A673 (cell line): Measurements from ENCODE around the gene HPS1. TPM values are rescaled to one million over a fixed set of nuclear protein-coding genes. Genes with fewer than 3 reads are reported as not detected.

ENCODE experiments used
- BruUV-seq: library from RNA; stranded (reverse); fragments of 400-500 nt; replicated peaks from 2 replicates; lab custom pipeline; 2021; lab: Mats Ljungman, UMichigan
- CTCF ChIA-PET: fragments of 300-600 bp; sonication (Branson Sonifier 250); formaldehyde crosslinking; loops from one replicate; lab custom pipeline; 2022; ENCODE audit warnings: antibody characterized with exemption; lab: Charles Lee
- POLR2A ChIA-PET: fragments of 300-600 bp; sonication (Branson Sonifier 250); formaldehyde crosslinking; loops from one replicate; lab custom pipeline; 2022; ENCODE audit warnings: antibody characterized with exemption; ENCODE audit not compliant: low non-redundant PET; lab: Charles Lee
- DNase-seq: peaks from one replicate; pipeline ENCODE4 v3.0.0-alpha.2; 2015; ENCODE audit warnings: low spot score
- H3K27ac ChIP-seq: fragments of 200-600 bp; sonication (generic); 2 replicates; pipeline ENCODE4 v1.5.1; 2016; ENCODE audit warnings: mixed run types, low read depth, mild to moderate bottlenecking, mixed read lengths, antibody characterized with exemption, low read length; ENCODE audit not compliant: poor library complexity, severe bottlenecking
- H3K27me3 ChIP-seq: fragments of 200-600 bp; sonication (generic); replicated peaks from 2 replicates; pipeline ENCODE4 v1.6.1; 2017; ENCODE audit warnings: mixed run types, low read depth, mild to moderate bottlenecking, mixed read lengths, antibody characterized with exemption, low read length; ENCODE audit not compliant: insufficient read depth, poor library complexity
- H3K36me3 ChIP-seq: fragments of 200-600 bp; sonication (generic); 2 replicates; pipeline ENCODE4 v1.6.1; 2016; ENCODE audit warnings: mixed run types, mild to moderate bottlenecking, mixed read lengths, antibody characterized with exemption, low read length; ENCODE audit not compliant: insufficient read depth, poor library complexity, severe bottlenecking
- H3K4me1 ChIP-seq: fragments of 200-600 bp; sonication (generic); 2 replicates; pipeline ENCODE4 v1.6.1; 2017; ENCODE audit warnings: mixed run types, mild to moderate bottlenecking, mixed read lengths, antibody characterized with exemption, low read length; ENCODE audit not compliant: insufficient read depth, poor library complexity, severe bottlenecking
- H3K4me3 ChIP-seq: fragments of 200-600 bp; sonication (generic); 2 replicates; pipeline ENCODE4 v1.5.1; 2016; ENCODE audit warnings: low read depth, mixed run types, mild to moderate bottlenecking, mixed read lengths, low read length; ENCODE audit not compliant: poor library complexity, severe bottlenecking
- H3K9me3 ChIP-seq: fragments of 200-600 bp; sonication (generic); 2 replicates; pipeline ENCODE4 v1.6.1; 2016; ENCODE audit warnings: mixed run types, low read depth, mild to moderate bottlenecking, mixed read lengths, antibody characterized with exemption, low read length; ENCODE audit not compliant: poor library complexity, severe bottlenecking
- CTCF ChIP-seq: fragments of 300-800, 200-600 bp; sonication (generic); conservative IDR thresholded peaks from 2 replicates; pipeline ENCODE4 v1.5.1; 2017; ENCODE audit warnings: low read depth, mild to moderate bottlenecking, antibody characterized with exemption, low read length, moderate library complexity, mixed read lengths
- EZH2 ChIP-seq: fragments of 200-600 bp; sonication (generic); IDR thresholded peaks from 2 replicates; pipeline ENCODE4 v1.6.1; 2017; ENCODE audit warnings: borderline replicate concordance, low read depth, mild to moderate bottlenecking, mixed read lengths, antibody characterized with exemption, low read length; ENCODE audit not compliant: poor library complexity, severe bottlenecking
- intact Hi-C: fragments of 100-400 bp; cut with micrococcal nuclease; formaldehyde crosslinking; loops from one replicate; pipeline ENCODE4 v1.10.0; 2022; ENCODE audit not compliant: unreplicated experiment
- total RNA-seq: library from RNA; stranded (reverse); gene quantifications from 2 replicates; pipeline ENCODE4 v1.2.3, GENCODE V29; 2021

Gene HPS1
- total RNA-seq, 1 experiment from 2014 or later, result 40.6 TPM

DNA sequence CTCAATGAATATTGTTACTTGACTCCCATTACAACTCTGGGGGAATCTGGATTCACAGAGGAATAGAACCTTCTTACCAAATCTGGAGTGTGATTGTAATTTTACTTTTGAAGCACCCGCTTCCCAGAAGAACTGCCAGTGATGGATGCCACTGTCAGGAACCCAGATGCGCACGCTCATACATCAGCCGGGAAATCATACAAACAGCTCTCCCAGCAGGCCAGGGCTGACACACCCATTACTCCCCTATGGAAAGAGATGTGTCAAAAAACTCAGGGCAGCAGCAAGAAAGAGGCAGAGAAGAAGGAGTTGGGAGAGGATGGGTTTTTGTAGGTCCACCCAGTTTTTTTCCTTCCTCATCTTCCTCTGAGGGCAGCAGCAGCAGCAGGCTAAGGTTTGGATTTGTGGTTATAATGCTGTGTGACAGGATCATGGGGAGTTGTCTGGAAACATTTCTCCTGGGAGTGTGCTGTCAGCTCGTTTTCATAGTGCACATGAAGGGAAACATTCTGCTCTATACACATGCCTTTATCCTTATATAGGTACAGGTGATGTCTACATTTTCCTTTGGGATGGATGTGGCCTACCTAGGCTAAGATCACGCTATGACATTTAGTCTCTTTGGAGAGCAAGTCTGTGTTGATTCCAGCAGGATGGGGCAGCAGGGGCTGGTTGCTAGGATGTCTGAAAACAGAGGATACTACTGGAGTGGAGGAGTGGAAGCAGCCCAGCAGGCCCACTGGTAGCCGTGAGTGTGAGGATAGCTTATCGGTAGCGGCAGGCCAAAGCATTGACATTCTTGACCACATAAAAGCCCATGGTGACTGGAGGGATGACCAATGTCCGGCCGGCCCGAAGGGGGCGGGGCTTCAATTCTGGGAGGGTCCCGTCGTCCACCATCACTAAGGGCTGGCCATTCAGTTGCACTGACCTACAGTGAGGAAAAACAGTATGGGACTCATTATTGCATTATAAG, 12.4 kb upstream of the HPS1 start:
- TF ChIP-seq EZH2, result no peak
- TF ChIP-seq CTCF, result no peak
- ChIA-PET POLR2A (no interaction called here), CTCF (interaction anchor here (0.5 kb wide), 1 partner anchor 675 kb away, joined by 3 read pairs; no protein-coding TSS in a partner anchor)
- Histone ChIP-seq H3K27ac (no peak overlapping the region), H3K4me3 (no peak overlapping the region), H3K36me3 (no peaks in the 10 kb centered on the region), H3K27me3 (peaks cover 24% of the 10 kb centered on the region), H3K9me3 (no peaks in the 10 kb centered on the region), H3K4me1 (no peaks in the 10 kb centered on the region)
- no peak for DNase-seq
- intact Hi-C loops, result no loop called here
- BruUV-seq, result no TSS peak

- BruUV-seq, result no TSS peak
- H3K4me1 ChIP-seq, result no peaks in the 10 kb centered on the region
- DNase-seq, result no peak
- TF ChIP-seq CTCF (no peak), EZH2 (no peak)
- H3K27me3 ChIP-seq, result peaks cover 25% of the 10 kb centered on the region
- CTCF ChIA-PET, result no interaction called here
- no peaks in the 10 kb centered on the region for H3K9me3 ChIP-seq
- no peak overlapping the region for H3K4me3 ChIP-seq
- H3K27ac ChIP-seq, result no peak overlapping the region
- no peaks in the 10 kb centered on the region for H3K36me3 ChIP-seq
- POLR2A ChIA-PET, result no interaction called here
- intact Hi-C loops, result no loop called here
These were observed 11.0 kb upstream of the HPS1 start for GRCh38 chr10:98457721-98458120.

DNA sequence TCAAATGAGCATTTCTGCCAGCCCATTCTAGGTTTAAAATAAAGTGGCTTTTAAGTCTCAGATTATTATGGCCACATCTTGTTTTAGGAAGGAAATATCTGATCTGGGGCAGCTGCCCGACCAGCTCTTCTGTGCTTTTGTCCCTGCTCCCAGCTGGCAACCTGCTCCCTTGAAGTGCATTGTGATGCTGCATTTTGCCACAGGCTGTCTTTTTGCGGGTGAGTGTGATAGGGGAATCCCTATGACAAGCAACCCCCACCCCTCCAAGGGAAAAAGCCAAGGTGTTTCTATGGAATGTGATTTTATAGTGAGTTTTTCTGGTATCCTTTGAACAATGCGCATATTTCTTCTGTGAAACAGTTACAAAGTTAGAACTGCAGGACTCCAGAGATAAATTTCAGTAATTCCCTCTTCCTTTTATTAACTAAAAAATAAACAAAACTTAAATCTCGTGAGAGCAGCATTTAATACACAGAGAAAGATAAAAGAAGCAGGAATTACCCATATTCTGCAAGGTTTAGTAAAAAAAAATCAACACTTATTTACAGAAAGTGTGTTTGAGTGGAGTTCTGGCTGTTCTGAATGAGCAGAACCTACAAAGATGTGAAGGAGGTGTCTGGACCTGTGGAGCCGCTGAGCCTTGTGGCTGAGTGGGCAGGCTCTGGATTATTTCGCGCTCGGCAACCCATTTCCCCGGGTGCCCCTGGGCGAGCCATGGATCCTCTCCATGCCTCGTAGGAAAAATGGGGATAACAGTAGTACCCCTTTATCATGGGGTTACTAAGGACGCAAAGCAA, 10.1 kb upstream of the HPS1 start:
- no peak for DNase-seq
- no peak for TF ChIP-seq CTCF
- TF ChIP-seq EZH2, result no peak
- H3K36me3 ChIP-seq, result no peaks in the 10 kb centered on the region
- no TSS peak for BruUV-seq
- ChIA-PET CTCF (no interaction called here), POLR2A (no interaction called here)
- no peak overlapping the region for H3K27ac ChIP-seq
- H3K9me3 ChIP-seq, result no peaks in the 10 kb centered on the region
- H3K27me3 ChIP-seq, result peaks cover 33% of the 10 kb centered on the region
- no peak overlapping the region for H3K4me3 ChIP-seq
- no peaks in the 10 kb centered on the region for H3K4me1 ChIP-seq
- intact Hi-C loops, result no loop called here
